Mesenchymal stem cell (in vitro differentiated cells and primary cell): ENCODE measurements around the gene NCOA6.

Experiments
- DNase-seq: peaks from one replicate; pipeline ENCODE4 v3.0.0-alpha.2; 2013
- H2AFZ ChIP-seq: one replicate; pipeline ENCODE4 v1.6.1; 2013; ENCODE audit warnings: low read depth, mild to moderate bottlenecking, control low read depth, inconsistent platforms, low read length, moderate library complexity
- H2AK5ac ChIP-seq: 2 replicates; pipeline ENCODE4 v1.6.1; 2013; ENCODE audit warnings: low read length, moderate library complexity, mild to moderate bottlenecking, inconsistent platforms; ENCODE audit not compliant: severe bottlenecking
- H2BK120ac ChIP-seq: one replicate; pipeline ENCODE4 v1.6.1; 2013; ENCODE audit warnings: low read depth, mild to moderate bottlenecking, inconsistent platforms, low read length, moderate library complexity
- H2BK12ac ChIP-seq, 2 experiments: one replicate each; pipeline ENCODE4 v1.6.1; 2013; ENCODE audit warnings: inconsistent platforms in 2 of 2, low read length in 2 of 2, mild to moderate bottlenecking in 2 of 2, moderate library complexity in 2 of 2, control low read depth in 1 of 2
- H2BK15ac ChIP-seq: one replicate; pipeline ENCODE4 v1.6.1; 2013; ENCODE audit warnings: mild to moderate bottlenecking, low read depth, inconsistent platforms; ENCODE audit not compliant: poor library complexity, severe bottlenecking
- H2BK5ac ChIP-seq: 2 replicates; pipeline ENCODE4 v1.6.1; 2013; ENCODE audit warnings: low read depth, mild to moderate bottlenecking, low read length, control low read depth, inconsistent platforms; ENCODE audit not compliant: poor library complexity, severe bottlenecking
- H3K14ac ChIP-seq, 2 experiments: one replicate each; pipeline ENCODE4 v1.6.1; 2013; ENCODE audit warnings: inconsistent platforms in 2 of 2, low read length in 2 of 2, control low read depth in 1 of 2, mild to moderate bottlenecking in 1 of 2, moderate library complexity in 1 of 2
- H3K18ac ChIP-seq, 2 experiments: one replicate each; pipeline ENCODE4 v1.6.1; 2013; ENCODE audit warnings: inconsistent platforms in 2 of 2, low read length in 2 of 2, control low read depth in 1 of 2, low read depth in 1 of 2, mild to moderate bottlenecking in 1 of 2
- H3K23ac ChIP-seq, 2 experiments: one replicate each; pipeline ENCODE4 v1.6.1; 2013; ENCODE audit warnings: inconsistent platforms in 2 of 2, low read length in 2 of 2, mild to moderate bottlenecking in 2 of 2, moderate library complexity in 2 of 2, control low read depth in 1 of 2
- H3K27ac ChIP-seq: 2 replicates; pipeline ENCODE4 v1.5.1; 2013; ENCODE audit warnings: mild to moderate bottlenecking, moderate library complexity, low read length, control low read depth, inconsistent platforms; ENCODE audit not compliant: poor library complexity, severe bottlenecking
- H3K27me3 ChIP-seq, 2 experiments: 2 replicates each; pipeline versions ENCODE4 v1.6.1 to v1.7.0; 2013; ENCODE audit warnings: low read length in 2 of 2, mild to moderate bottlenecking in 2 of 2, moderate library complexity in 2 of 2, control low read depth in 1 of 2, inconsistent platforms in 1 of 2; ENCODE audit not compliant: control insufficient read depth in 1 of 2, insufficient read depth in 1 of 2
- H3K36me3 ChIP-seq, 2 experiments: 2 replicates each; pipeline versions ENCODE4 v1.6.1 to v1.7.0; 2013; ENCODE audit warnings: low read length in 2 of 2, control low read depth in 1 of 2, inconsistent platforms in 1 of 2, low read depth in 1 of 2, mild to moderate bottlenecking in 1 of 2; ENCODE audit not compliant: insufficient read depth in 2 of 2, control insufficient read depth in 1 of 2
- H3K4ac ChIP-seq, 2 experiments: one replicate each; pipeline ENCODE4 v1.6.1; 2013; ENCODE audit warnings: inconsistent platforms in 2 of 2, low read length in 2 of 2, mild to moderate bottlenecking in 2 of 2, moderate library complexity in 2 of 2, control low read depth in 1 of 2, low read depth in 1 of 2
- H3K4me1 ChIP-seq: 2 replicates; pipeline ENCODE4 v1.6.1; 2013; ENCODE audit warnings: low read depth, low read length, control low read depth; ENCODE audit not compliant: control insufficient read depth, insufficient read depth
- H3K4me2 ChIP-seq: 2 replicates; pipeline ENCODE4 v1.6.1; 2013; ENCODE audit warnings: low read length, mild to moderate bottlenecking, inconsistent platforms; ENCODE audit not compliant: poor library complexity, severe bottlenecking
- H3K4me3 ChIP-seq, 2 experiments: 2 replicates each; pipeline versions ENCODE4 v1.5.1 to v1.7.0; 2013; ENCODE audit warnings: low read length in 2 of 2, mild to moderate bottlenecking in 2 of 2, control low read depth in 1 of 2, low read depth in 1 of 2; ENCODE audit not compliant: insufficient read depth in 1 of 2
- H3K79me1 ChIP-seq: replicated peaks from 2 replicates; pipeline ENCODE4 v1.6.1; 2013; ENCODE audit warnings: mild to moderate bottlenecking, control low read depth, low read length, inconsistent platforms; ENCODE audit not compliant: poor library complexity, severe bottlenecking
- H3K9ac ChIP-seq: 2 replicates; pipeline ENCODE4 v1.7.0; 2013; ENCODE audit warnings: mild to moderate bottlenecking, low read length, moderate library complexity
- H3K9me3 ChIP-seq: 2 replicates; pipeline ENCODE4 v1.7.0; 2013; ENCODE audit warnings: mild to moderate bottlenecking, low read length; ENCODE audit not compliant: control insufficient read depth
- H4K8ac ChIP-seq: one replicate; pipeline ENCODE4 v1.6.1; 2013; ENCODE audit warnings: inconsistent platforms, mild to moderate bottlenecking, low read length, moderate library complexity
- H4K91ac ChIP-seq: one replicate; pipeline ENCODE4 v1.6.1; 2013; ENCODE audit warnings: mild to moderate bottlenecking, low read length, inconsistent platforms
- WGBS: methylation state at CpG from one replicate; pipeline ENCODE4 v1.1.7; 2013; ENCODE audit warnings: mixed read lengths; 5-methylcytosine and 5-hydroxymethylcytosine counted together

The NCOA6 gene

GRCh38 chr20:34831936-34832335 is 6.5 kb upstream of the NCOA6 start:
- Histone ChIP-seq H2AK5ac (no peak overlapping the region), H2BK120ac (no peak overlapping the region), H4K91ac (no peak overlapping the region), H2AFZ (no peak overlapping the region), H3K4ac (no peak overlapping the region), H3K4me2 (no peak overlapping the region), H2BK15ac (no peak overlapping the region), H2BK5ac (no peak overlapping the region), H3K18ac (no peak overlapping the region), H3K9me3 (no peaks in the 10 kb centered on the region), H3K4me1 (peaks cover 2% of the 10 kb centered on the region), H3K14ac (no peak overlapping the region), H4K8ac (no peak overlapping the region), H3K36me3 (no peaks in the 10 kb centered on the region), H3K9ac (no peak overlapping the region), H3K79me1 (no peaks in the 10 kb centered on the region), H3K23ac (no peak overlapping the region), H3K27ac (no peak overlapping the region), H2BK12ac (no peak overlapping the region), H3K4me3 (no peak overlapping the region), H3K27me3 (peaks cover 11 to 15% of the 10 kb centered on the region in 2 experiments)
- WGBS: 91% methylated on average over 3 of the region's 5 CpGs
- DNase-seq: no peak

DNA sequence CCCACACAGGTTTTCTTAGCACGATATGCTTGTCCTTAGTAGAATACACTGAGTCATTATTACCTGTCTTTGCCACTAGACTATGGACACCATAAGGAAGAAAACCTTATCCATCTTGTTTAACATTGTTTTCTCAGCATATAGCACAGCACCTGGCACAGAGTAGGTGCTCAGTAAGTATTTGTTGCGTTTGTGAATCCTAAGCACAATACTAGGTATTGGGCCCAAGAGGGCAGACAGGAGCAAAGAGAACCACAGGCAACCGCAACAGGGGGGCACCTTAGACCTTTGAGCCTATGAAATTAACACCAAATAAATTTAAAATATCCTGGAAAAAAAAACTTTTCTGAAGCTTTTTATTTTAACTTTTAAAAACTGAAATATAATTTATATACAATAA is 3.7 kb upstream of the NCOA6 start:
- 88% methylated on average over 2 of the region's 3 CpGs for WGBS
- H3K4me3 ChIP-seq: no peak overlapping the region
- no peak overlapping the region for H3K18ac ChIP-seq
- no peak overlapping the region for H3K14ac ChIP-seq
- H3K27me3 ChIP-seq: peaks cover 11 to 15% of the 10 kb centered on the region in 2 experiments
- H2BK120ac ChIP-seq: no peak overlapping the region
- no peak overlapping the region for H4K91ac ChIP-seq
- no peaks in the 10 kb centered on the region for H3K36me3 ChIP-seq
- no peak overlapping the region for H2AK5ac ChIP-seq
- no peak overlapping the region for H3K23ac ChIP-seq
- no peak overlapping the region for H2AFZ ChIP-seq
- no peak overlapping the region for H3K27ac ChIP-seq
- no peak overlapping the region for H3K4ac ChIP-seq
- H2BK15ac ChIP-seq: no peak overlapping the region
- H2BK5ac ChIP-seq: no peak overlapping the region
- H3K4me1 ChIP-seq: no peaks in the 10 kb centered on the region
- no peak overlapping the region for H3K4me2 ChIP-seq
- no peaks in the 10 kb centered on the region for H3K9me3 ChIP-seq
- H2BK12ac ChIP-seq: no peak overlapping the region
- no peak overlapping the region for H4K8ac ChIP-seq
- no peak overlapping the region for H3K9ac ChIP-seq
- DNase-seq: no peak
- no peaks in the 10 kb centered on the region for H3K79me1 ChIP-seq

GRCh38 chr20:34824806-34825529 is 483 bp downstream of the NCOA6 start:
- Histone ChIP-seq H3K4ac (peak overlapping the region; percentile 92 to 94), H3K18ac (peak overlapping the region; percentile 85 to 97), H3K27ac (peak overlapping the region; percentile 51), H3K36me3 (no peaks in the 10 kb centered on the region), H3K4me3 (peak overlapping the region; percentile 91 to 99), H3K79me1 (no peaks in the 10 kb centered on the region), H2AK5ac (peak overlapping the region; percentile 27), H3K23ac (peak overlapping the region in 1 of 2 experiments; percentile 29), H4K8ac (peak overlapping the region; percentile 89), H2AFZ (peak overlapping the region; percentile 48), H3K4me1 (peaks cover 6% of the 10 kb centered on the region), H3K9me3 (no peaks in the 10 kb centered on the region), H2BK15ac (peak overlapping the region; percentile 65), H3K14ac (peak overlapping the region; percentile 96 to 98), H2BK5ac (peak overlapping the region; percentile 83), H2BK120ac (peak overlapping the region; percentile 100), H3K4me2 (peak overlapping the region; percentile 25), H4K91ac (peak overlapping the region; percentile 92), H3K27me3 (no peaks in the 10 kb centered on the region), H3K9ac (peak overlapping the region; percentile 96), H2BK12ac (peak overlapping the region in 1 of 2 experiments; percentile 59)
- under 1% methylated on average over 40 of the region's 68 CpGs for WGBS
- DNase-seq: peak; percentile 59

DNA sequence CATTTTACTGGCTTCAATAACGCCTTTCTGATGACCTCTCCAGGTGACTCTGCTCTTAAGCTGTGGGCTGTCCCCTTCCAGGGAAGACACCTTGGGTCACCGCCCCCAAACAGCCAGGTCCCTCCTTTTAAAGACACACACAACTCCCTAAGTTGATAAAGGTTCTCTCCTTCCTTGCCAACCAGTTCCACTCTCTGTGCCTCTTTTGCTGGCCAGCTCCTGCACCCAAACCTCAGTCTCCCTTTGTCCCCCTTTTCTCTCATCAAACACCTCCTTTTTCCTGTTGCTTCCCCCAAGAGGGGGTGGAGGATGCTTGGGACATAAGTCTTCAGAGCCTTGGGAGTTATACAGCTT is 1.0 kb downstream of the NCOA6 start:
- peak overlapping the region; percentile 27 for H2AK5ac ChIP-seq
- H4K91ac ChIP-seq: no peak overlapping the region
- peak overlapping the region in 1 of 2 experiments; percentile 92 for H3K4ac ChIP-seq
- peak overlapping the region; percentile 91 to 99 for H3K4me3 ChIP-seq
- H3K4me1 ChIP-seq: peaks cover 6% of the 10 kb centered on the region
- H2AFZ ChIP-seq: no peak overlapping the region
- no peak overlapping the region for H2BK12ac ChIP-seq
- no peaks in the 10 kb centered on the region for H3K79me1 ChIP-seq
- H2BK15ac ChIP-seq: peak overlapping the region; percentile 65
- no peaks in the 10 kb centered on the region for H3K27me3 ChIP-seq
- H3K23ac ChIP-seq: no peak overlapping the region
- no peak overlapping the region for H2BK5ac ChIP-seq
- H3K4me2 ChIP-seq: peak overlapping the region; percentile 25
- peak overlapping the region; percentile 96 for H3K9ac ChIP-seq
- DNase-seq: peak; percentile 63
- no peaks in the 10 kb centered on the region for H3K36me3 ChIP-seq
- no peak overlapping the region for H2BK120ac ChIP-seq
- peak overlapping the region; percentile 89 for H4K8ac ChIP-seq
- H3K14ac ChIP-seq: no peak overlapping the region
- 13% methylated on average over 2 of the region's 2 CpGs for WGBS
- peak overlapping the region; percentile 85 to 97 for H3K18ac ChIP-seq
- peak overlapping the region; percentile 51 for H3K27ac ChIP-seq
- no peaks in the 10 kb centered on the region for H3K9me3 ChIP-seq
